Liver (tissue), 9 donors: ENCODE results near the gene CUL3. TPM values are rescaled to one million over a fixed set of nuclear protein-coding genes. Genes with fewer than 3 reads are reported as not detected.

Source experiments
- DNase-seq: peaks from one replicate; pipeline ENCODE4 v3.0.0-alpha.2; 2017; ENCODE audit warnings: low spot score
- H3K27ac ChIP-seq, 2 donors: one replicate each; pipeline ENCODE4 v1.7.0; 2013; ENCODE audit warnings: inconsistent platforms in 2 of 2, low read length in 2 of 2, control low read depth in 1 of 2, low read depth in 1 of 2, mild to moderate bottlenecking in 1 of 2
- H3K27me3 ChIP-seq, 4 donors: one replicate each; pipeline versions ENCODE4 v1.6.1 to v1.7.0; 2013; ENCODE audit warnings: low read length in 3 of 4, inconsistent platforms in 1 of 4, mild to moderate bottlenecking in 1 of 4, moderate library complexity in 1 of 4; ENCODE audit not compliant: control insufficient read depth in 4 of 4, insufficient read depth in 4 of 4
- H3K36me3 ChIP-seq, 4 donors: one replicate each; pipeline versions ENCODE4 v1.6.1 to v1.7.0; 2013; ENCODE audit warnings: low read length in 3 of 4, mild to moderate bottlenecking in 3 of 4, low read depth in 1 of 4, moderate library complexity in 1 of 4; ENCODE audit not compliant: control insufficient read depth in 4 of 4, insufficient read depth in 3 of 4
- H3K4me1 ChIP-seq, 4 donors: one replicate each; pipeline versions ENCODE4 v1.6.1 to v1.7.0; 2013; ENCODE audit warnings: low read length in 3 of 4, mild to moderate bottlenecking in 3 of 4, moderate library complexity in 1 of 4; ENCODE audit not compliant: control insufficient read depth in 4 of 4, insufficient read depth in 4 of 4
- H3K4me3 ChIP-seq, 3 donors: one replicate each; pipeline versions ENCODE4 v1.6.1 to v1.7.0; 2013; ENCODE audit warnings: low read length in 3 of 3, control low read depth in 1 of 3, low read depth in 1 of 3, mild to moderate bottlenecking in 1 of 3
- H3K9ac ChIP-seq, 2 donors: one replicate each; pipeline ENCODE4 v1.7.0; 2013; ENCODE audit warnings: low read length in 2 of 2, mild to moderate bottlenecking in 2 of 2, moderate library complexity in 2 of 2, control low read depth in 1 of 2, low read depth in 1 of 2
- H3K9me3 ChIP-seq, 4 donors: one replicate each; pipeline versions ENCODE4 v1.6.1 to v1.7.0; 2013; ENCODE audit warnings: low read length in 3 of 4; ENCODE audit not compliant: control insufficient read depth in 4 of 4
- CTCF ChIP-seq: fragments of 150-350 bp; IDR thresholded peaks from 2 replicates; pipeline ENCODE4 v1.5.1; 2017; ENCODE audit warnings: improper control_type of control experiment, low read depth, low read length; ENCODE audit not compliant: missing input control
- EGR1 ChIP-seq, 2 donors: IDR thresholded peaks; 2 replicates each; pipeline ENCODE4 v1.6.1; 2016 to 2018; ENCODE audit warnings: antibody characterized with exemption in 2 of 2, low read depth in 2 of 2
- FOXA1 ChIP-seq: IDR thresholded peaks from 2 replicates; pipeline ENCODE4 v1.6.1; 2016; ENCODE audit warnings: antibody characterized with exemption
- FOXA2 ChIP-seq: IDR thresholded peaks from 2 replicates; pipeline ENCODE4 v1.6.1; 2016; ENCODE audit warnings: antibody characterized with exemption
- GABPA ChIP-seq, 2 donors: IDR thresholded peaks in 1 of 2; conservative IDR thresholded peaks in 1 of 2; 2 replicates each; pipeline ENCODE4 v1.6.1; 2016; ENCODE audit warnings: antibody characterized with exemption in 2 of 2, mild to moderate bottlenecking in 1 of 2, moderate library complexity in 1 of 2
- HNF4A ChIP-seq, 2 donors: conservative IDR thresholded peaks; 2 replicates each; pipeline ENCODE4 v1.6.1; 2016; ENCODE audit warnings: antibody characterized with exemption in 2 of 2, mild to moderate bottlenecking in 2 of 2
- HNF4G ChIP-seq: IDR thresholded peaks from 2 replicates; pipeline ENCODE4 v1.6.1; 2016; ENCODE audit warnings: antibody characterized with exemption
- JUND ChIP-seq, 2 donors: IDR thresholded peaks; 2 replicates each; pipeline ENCODE4 v1.6.1; 2016; ENCODE audit warnings: antibody characterized with exemption in 2 of 2
- MAX ChIP-seq: IDR thresholded peaks from 2 replicates; pipeline ENCODE4 v1.6.1; 2016; ENCODE audit warnings: antibody characterized with exemption
- NR2F2 ChIP-seq: IDR thresholded peaks from 2 replicates; pipeline ENCODE4 v1.6.1; 2016; ENCODE audit warnings: antibody characterized with exemption
- RAD21 ChIP-seq, 2 donors: IDR thresholded peaks; 2 replicates each; pipeline ENCODE4 v1.6.1; 2016; ENCODE audit warnings: antibody characterized with exemption in 2 of 2, mild to moderate bottlenecking in 2 of 2
- RXRA ChIP-seq, 2 donors: IDR thresholded peaks; 2 replicates each; pipeline ENCODE4 v1.6.1; 2017 to 2018; ENCODE audit warnings: antibody characterized with exemption in 2 of 2, mild to moderate bottlenecking in 1 of 2
- SP1 ChIP-seq: IDR thresholded peaks from 2 replicates; pipeline ENCODE4 v1.6.1; 2018; ENCODE audit warnings: antibody characterized with exemption, mild to moderate bottlenecking
- TAF1 ChIP-seq: conservative IDR thresholded peaks from 2 replicates; pipeline ENCODE4 v1.6.1; 2016; ENCODE audit warnings: antibody characterized with exemption, mild to moderate bottlenecking
- YY1 ChIP-seq: IDR thresholded peaks from 2 replicates; pipeline ENCODE4 v1.6.1; 2016; ENCODE audit warnings: antibody characterized with exemption, mild to moderate bottlenecking
- WGBS: extraction: QIAGEN DNeasy Blood & Tissue Kit; methylation state at CpG from one replicate; pipeline ENCODE4 v1.1.7; 2013; 5-methylcytosine and 5-hydroxymethylcytosine counted together
- polyA plus RNA-seq, 2 donors: library from polyadenylated mRNA; stranded (reverse) in 1 of 2; unstranded in 1 of 2; fragments of 200-250 nt in 1 of 2; fragments of >200 nt in 1 of 2; fragmentation: Nextera tagmentation in 1 of 2; extraction: Ambion mirVana in 1 of 2; gene quantifications; one replicate each; pipeline versions ENCODE4 v1.2.1 to v1.2.3, GENCODE V29; 2013 to 2015
- total RNA-seq, 2 donors: library from RNA; depleted of rRNA; stranded (reverse); fragments of >200 nt; gene quantifications; one replicate each; pipeline ENCODE4 v1.2.3, GENCODE V29; 2014
- TF ChIP-seq, protein P1 (sequence below): IDR thresholded peaks from 2 replicates; pipeline ENCODE4 v1.6.1; 2016; ENCODE audit warnings: antibody characterized with exemption
- TF ChIP-seq, protein P2 (sequence below): IDR thresholded peaks from 2 replicates; pipeline ENCODE4 v1.6.1; 2016; ENCODE audit warnings: antibody characterized with exemption, mild to moderate bottlenecking
- TF ChIP-seq, protein P3 (sequence below): IDR thresholded peaks from 2 replicates; pipeline ENCODE4 v1.6.1; 2016; ENCODE audit warnings: antibody characterized with exemption
- donor health status: healthy.
- donor health status: healthy.
- donor health status: healthy.
- donor health status: healthy.
- donor health status: healthy.

The CUL3 gene
- total and polyA plus RNA-seq, 4 donors, result 24.7 to 48.9 (median 33.1) TPM

DNA sequence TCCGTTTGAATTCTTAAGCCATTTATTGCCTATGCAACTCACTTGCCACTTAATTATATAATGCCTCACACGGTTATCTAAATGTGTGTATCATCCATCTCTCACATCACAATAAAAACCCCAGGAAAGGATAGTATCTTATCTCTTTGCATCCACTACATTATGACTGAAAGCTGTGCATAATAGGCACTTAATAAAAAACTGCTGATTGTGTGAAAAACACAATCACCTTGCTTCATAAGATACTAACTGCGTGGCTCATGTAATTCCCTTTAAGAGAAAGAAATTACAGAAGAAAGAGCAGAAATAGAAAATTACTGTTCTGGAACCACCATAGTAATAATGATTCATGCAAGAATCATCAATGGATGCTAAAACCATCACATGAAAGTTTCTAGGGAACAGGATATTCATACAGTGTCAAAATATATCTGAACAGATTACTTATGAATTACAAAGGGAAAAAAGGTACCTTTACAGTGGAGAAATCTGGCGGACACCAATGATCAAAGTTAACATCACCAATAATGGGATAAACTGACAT, 29.3 kb downstream of the CUL3 start (continued):
- TF ChIP-seq EGR1 (IDR thresholded peaks at IDR 0.05; ENCODE audit: low read depth in 2 of 2), result no peak
- TF ChIP-seq YY1, result no peak
- no peak for TF ChIP-seq CTCF

DNA sequence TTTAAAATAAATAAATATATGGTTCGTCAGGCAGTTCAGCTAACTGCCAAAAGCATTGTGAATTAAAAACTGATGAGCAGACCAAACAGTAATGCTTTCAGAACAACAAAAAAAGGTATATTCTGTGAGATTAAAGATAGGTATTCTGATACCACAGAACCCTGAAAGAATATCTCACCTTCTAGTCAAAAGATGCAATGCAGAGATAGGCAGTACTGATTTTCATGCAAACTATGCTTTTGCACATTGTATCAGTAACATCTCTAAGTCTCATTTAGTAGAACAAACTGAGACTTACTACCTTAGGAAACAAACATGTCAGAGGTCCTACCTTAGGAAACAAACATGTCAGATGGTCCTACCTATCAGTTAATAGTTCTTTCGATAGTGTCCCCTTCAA, 32.4 kb downstream of the CUL3 start:
- TF ChIP-seq TAF1, result no peak
- no peak for TF ChIP-seq FOXA1
- no peak for TF ChIP-seq EGR1 (IDR thresholded peaks at IDR 0.05; ENCODE audit: low read depth in 2 of 2)
- TF ChIP-seq YY1, result no peak
- TF ChIP-seq JUND (IDR thresholded peaks at IDR 0.05), result no peak
- TF ChIP-seq, protein P1, sequence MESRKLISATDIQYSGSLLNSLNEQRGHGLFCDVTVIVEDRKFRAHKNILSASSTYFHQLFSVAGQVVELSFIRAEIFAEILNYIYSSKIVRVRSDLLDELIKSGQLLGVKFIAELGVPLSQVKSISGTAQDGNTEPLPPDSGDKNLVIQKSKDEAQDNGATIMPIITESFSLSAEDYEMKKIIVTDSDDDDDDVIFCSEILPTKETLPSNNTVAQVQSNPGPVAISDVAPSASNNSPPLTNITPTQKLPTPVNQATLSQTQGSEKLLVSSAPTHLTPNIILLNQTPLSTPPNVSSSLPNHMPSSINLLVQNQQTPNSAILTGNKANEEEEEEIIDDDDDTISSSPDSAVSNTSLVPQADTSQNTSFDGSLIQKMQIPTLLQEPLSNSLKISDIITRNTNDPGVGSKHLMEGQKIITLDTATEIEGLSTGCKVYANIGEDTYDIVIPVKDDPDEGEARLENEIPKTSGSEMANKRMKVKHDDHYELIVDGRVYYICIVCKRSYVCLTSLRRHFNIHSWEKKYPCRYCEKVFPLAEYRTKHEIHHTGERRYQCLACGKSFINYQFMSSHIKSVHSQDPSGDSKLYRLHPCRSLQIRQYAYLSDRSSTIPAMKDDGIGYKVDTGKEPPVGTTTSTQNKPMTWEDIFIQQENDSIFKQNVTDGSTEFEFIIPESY, result no peak
- TF ChIP-seq, protein P2, sequence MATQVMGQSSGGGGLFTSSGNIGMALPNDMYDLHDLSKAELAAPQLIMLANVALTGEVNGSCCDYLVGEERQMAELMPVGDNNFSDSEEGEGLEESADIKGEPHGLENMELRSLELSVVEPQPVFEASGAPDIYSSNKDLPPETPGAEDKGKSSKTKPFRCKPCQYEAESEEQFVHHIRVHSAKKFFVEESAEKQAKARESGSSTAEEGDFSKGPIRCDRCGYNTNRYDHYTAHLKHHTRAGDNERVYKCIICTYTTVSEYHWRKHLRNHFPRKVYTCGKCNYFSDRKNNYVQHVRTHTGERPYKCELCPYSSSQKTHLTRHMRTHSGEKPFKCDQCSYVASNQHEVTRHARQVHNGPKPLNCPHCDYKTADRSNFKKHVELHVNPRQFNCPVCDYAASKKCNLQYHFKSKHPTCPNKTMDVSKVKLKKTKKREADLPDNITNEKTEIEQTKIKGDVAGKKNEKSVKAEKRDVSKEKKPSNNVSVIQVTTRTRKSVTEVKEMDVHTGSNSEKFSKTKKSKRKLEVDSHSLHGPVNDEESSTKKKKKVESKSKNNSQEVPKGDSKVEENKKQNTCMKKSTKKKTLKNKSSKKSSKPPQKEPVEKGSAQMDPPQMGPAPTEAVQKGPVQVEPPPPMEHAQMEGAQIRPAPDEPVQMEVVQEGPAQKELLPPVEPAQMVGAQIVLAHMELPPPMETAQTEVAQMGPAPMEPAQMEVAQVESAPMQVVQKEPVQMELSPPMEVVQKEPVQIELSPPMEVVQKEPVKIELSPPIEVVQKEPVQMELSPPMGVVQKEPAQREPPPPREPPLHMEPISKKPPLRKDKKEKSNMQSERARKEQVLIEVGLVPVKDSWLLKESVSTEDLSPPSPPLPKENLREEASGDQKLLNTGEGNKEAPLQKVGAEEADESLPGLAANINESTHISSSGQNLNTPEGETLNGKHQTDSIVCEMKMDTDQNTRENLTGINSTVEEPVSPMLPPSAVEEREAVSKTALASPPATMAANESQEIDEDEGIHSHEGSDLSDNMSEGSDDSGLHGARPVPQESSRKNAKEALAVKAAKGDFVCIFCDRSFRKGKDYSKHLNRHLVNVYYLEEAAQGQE, result no peak
- no peak for TF ChIP-seq RXRA (IDR thresholded peaks at IDR 0.05)
- TF ChIP-seq FOXA2, result no peak
- no peak for TF ChIP-seq HNF4G
- TF ChIP-seq HNF4A (conservative IDR thresholded peaks at IDR 0.05), result no peak
- TF ChIP-seq, protein P3, sequence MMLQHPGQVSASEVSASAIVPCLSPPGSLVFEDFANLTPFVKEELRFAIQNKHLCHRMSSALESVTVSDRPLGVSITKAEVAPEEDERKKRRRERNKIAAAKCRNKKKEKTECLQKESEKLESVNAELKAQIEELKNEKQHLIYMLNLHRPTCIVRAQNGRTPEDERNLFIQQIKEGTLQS, result no peak
- no peak for TF ChIP-seq SP1
- no peak for TF ChIP-seq RAD21 (IDR thresholded peaks at IDR 0.05)
- TF ChIP-seq GABPA (IDR thresholded peaks at IDR 0.05 in 1 of 2, conservative IDR thresholded peaks at IDR 0.05 in 1 of 2), result no peak
- no peak for TF ChIP-seq MAX
- TF ChIP-seq NR2F2, result no peak
- TF ChIP-seq CTCF, result no peak
- H3K36me3 ChIP-seq, result peaks cover 0 to 3% (median 0%) of the 10 kb centered on the region in 4 donors
- H3K4me3 ChIP-seq, result no peak overlapping the region
- DNase-seq, result no peak
- H3K9me3 ChIP-seq, result no peaks in the 10 kb centered on the region
- 99% methylated on average over 2 of the region's 2 CpGs for whole genome bisulfite sequencing
- H3K27me3 ChIP-seq, result no peaks in the 10 kb centered on the region
- no peak overlapping the region for H3K27ac ChIP-seq
- no peak overlapping the region for H3K9ac ChIP-seq
- H3K4me1 ChIP-seq, result peaks cover 0 to 1% (median 0%) of the 10 kb centered on the region in 4 donors
